Cardiac muscle cell (in vitro differentiated cells and primary cell): Measurements from ENCODE around the gene STARD3. TPM values are rescaled to one million over a fixed set of nuclear protein-coding genes. Genes with fewer than 3 reads are reported as not detected.

Experiments used
- DNase-seq, 2 donors: peaks; one replicate each; pipeline versions ENCODE4 v3.0.0 to v3.0.0-alpha.2; 2010 to 2017; ENCODE audit warnings: low read depth in 1 of 2, low spot score in 1 of 2
- H3K27ac ChIP-seq: fragments of 200-600 bp; sonication (generic); 2 replicates; pipeline ENCODE4 v1.5.1; 2016
- H3K27me3 ChIP-seq: fragments of 200-600 bp; sonication (generic); 2 replicates; pipeline ENCODE4 v1.6.0; 2016; ENCODE audit warnings: control low read depth
- H3K36me3 ChIP-seq: fragments of 200-600 bp; sonication (generic); 2 replicates; pipeline ENCODE4 v1.5.1; 2016; ENCODE audit warnings: control low read depth
- H3K4me1 ChIP-seq: fragments of 200-600 bp; sonication (generic); 2 replicates; pipeline ENCODE4 v1.8.1; 2017; ENCODE audit warnings: low read depth, mild to moderate bottlenecking, mixed run types
- H3K4me3 ChIP-seq: fragments of 200-600 bp; sonication (generic); 2 replicates; pipeline ENCODE4 v1.5.1; 2016; ENCODE audit warnings: mild to moderate bottlenecking
- H3K9me3 ChIP-seq: fragments of 200-600 bp; sonication (generic); 2 replicates; pipeline ENCODE4 v1.5.1; 2017; ENCODE audit warnings: low read depth, mild to moderate bottlenecking, control low read depth
- CTCF ChIP-seq: IDR thresholded peaks from 2 replicates; pipeline ENCODE4 v1.5.1; 2012; ENCODE audit warnings: low read depth, mild to moderate bottlenecking, low read length
- polyA plus RNA-seq: library from polyadenylated mRNA; unstranded; fragments of >200 nt; fragmentation: Nextera tagmentation; extraction: Ambion mirVana; gene quantifications from 2 replicates; pipeline ENCODE4 v1.2.1, GENCODE V29; 2016
- total RNA-seq: library from RNA; depleted of rRNA; stranded (reverse); fragments of >200 nt; gene quantifications from 2 replicates; pipeline ENCODE4 v1.2.3, GENCODE V29; 2016

STARD3 gene
- total and polyA plus RNA-seq, 2 experiments from 2014 or later, result 47.9 to 67.1 TPM

- peak overlapping the region; percentile 66 for H3K4me3 ChIP-seq
- H3K27ac ChIP-seq, result peak overlapping the region; percentile 93
- peak in 1 of 2 donors; percentile 72 for DNase-seq
- TF ChIP-seq CTCF, result no peak
- no peaks in the 10 kb centered on the region for H3K27me3 ChIP-seq
- H3K4me1 ChIP-seq, result peaks cover 55% of the 10 kb centered on the region
- H3K36me3 ChIP-seq, result peaks cover 13% of the 10 kb centered on the region
- H3K9me3 ChIP-seq, result no peaks in the 10 kb centered on the region
Measured at GRCh38 chr17:39702901-39703893, 66.3 kb downstream of the STARD3 start.

GRCh38 chr17:39703913-39704312 lies 67.0 kb downstream of the STARD3 start:
- Histone ChIP-seq H3K4me3 (no peak overlapping the region), H3K27ac (peak overlapping the region; percentile 93), H3K36me3 (peaks cover 20% of the 10 kb centered on the region), H3K9me3 (no peaks in the 10 kb centered on the region), H3K27me3 (no peaks in the 10 kb centered on the region), H3K4me1 (peaks cover 54% of the 10 kb centered on the region)
- no peak for DNase-seq
- TF ChIP-seq CTCF, result no peak

GRCh38 chr17:39704821-39705551 lies 68.0 kb downstream of the STARD3 start:
- TF ChIP-seq CTCF, result peak; percentile 24
- peak; percentile 14 to 61 for DNase-seq
- Histone ChIP-seq H3K27me3 (no peaks in the 10 kb centered on the region), H3K36me3 (peaks cover 31% of the 10 kb centered on the region), H3K4me3 (no peak overlapping the region), H3K9me3 (no peaks in the 10 kb centered on the region), H3K27ac (peak overlapping the region; percentile 93), H3K4me1 (peaks cover 48% of the 10 kb centered on the region)

GRCh38 chr17:39705786-39706348 lies 68.9 kb downstream of the STARD3 start:
- H3K36me3 ChIP-seq, result peaks cover 40% of the 10 kb centered on the region
- no peak for TF ChIP-seq CTCF
- H3K27ac ChIP-seq, result peak overlapping the region; percentile 93
- no peak overlapping the region for H3K4me3 ChIP-seq
- H3K27me3 ChIP-seq, result no peaks in the 10 kb centered on the region
- DNase-seq, result no peak
- peaks cover 48% of the 10 kb centered on the region for H3K4me1 ChIP-seq
- no peaks in the 10 kb centered on the region for H3K9me3 ChIP-seq

GRCh38 chr17:39706383-39706782 lies 69.4 kb downstream of the STARD3 start:
- H3K4me3 ChIP-seq, result no peak overlapping the region
- DNase-seq, result no peak
- H3K9me3 ChIP-seq, result no peaks in the 10 kb centered on the region
- H3K4me1 ChIP-seq, result peaks cover 46% of the 10 kb centered on the region
- H3K27ac ChIP-seq, result peak overlapping the region; percentile 93
- no peaks in the 10 kb centered on the region for H3K27me3 ChIP-seq
- no peak for TF ChIP-seq CTCF
- peaks cover 45% of the 10 kb centered on the region for H3K36me3 ChIP-seq
